Kidney capillary endothelial cell (primary cell): ENCODE data around the gene ORAI3.
A peak's percentile ranks its signal among the peaks of the same experiment; 100 is the strongest.

ENCODE experiments used
- DNase-seq: peaks from one replicate; pipeline ENCODE4 v3.0.0-alpha.2; 2018; ENCODE audit warnings: low spot score

ORAI3 gene

GRCh38 chr16:30971298-30971697 lies 22.4 kb downstream of the ORAI3 start:
- no peak for DNase-seq

- no peak for DNase-seq
Observed at GRCh38 chr16:30972872-30973271, 24.0 kb downstream of the ORAI3 start.

- no peak for DNase-seq
Observed at GRCh38 chr16:30974348-30974747, 25.5 kb downstream of the ORAI3 start.

GRCh38 chr16:30976486-30976885 lies 27.6 kb downstream of the ORAI3 start:
- no peak for DNase-seq

- no peak for DNase-seq
Observed at GRCh38 chr16:30977502-30977901, 28.6 kb downstream of the ORAI3 start.

GRCh38 chr16:30979170-30980022 lies 30.5 kb downstream of the ORAI3 start:
- no peak for DNase-seq

GRCh38 chr16:30980023-30980371 lies 31.1 kb downstream of the ORAI3 start:
- DNase-seq = no peak

GRCh38 chr16:30980434-30980833 lies 31.6 kb downstream of the ORAI3 start:
- no peak for DNase-seq

GRCh38 chr16:30980959-30981358 lies 32.1 kb downstream of the ORAI3 start:
- DNase-seq = no peak

- DNase-seq = no peak
Observed at GRCh38 chr16:30982548-30983288, 33.9 kb downstream of the ORAI3 start.

GRCh38 chr16:30983289-30983889 lies 34.5 kb downstream of the ORAI3 start:
- DNase-seq = no peak

GRCh38 chr16:30983898-30984610 lies 35.2 kb downstream of the ORAI3 start:
- no peak for DNase-seq

GRCh38 chr16:30984669-30985400 lies 36.0 kb downstream of the ORAI3 start, which contains the start of gene HSD3B7:
TSS of gene HSD3B7 (plus strand) at chr16:30985207. CDS start at chr16:30985659, 452 bp downstream.
- peak; percentile 73 for DNase-seq

GRCh38 chr16:30985401-30986128 lies 36.7 kb downstream of the ORAI3 start:
- DNase-seq = no peak

- DNase-seq = no peak
Observed at GRCh38 chr16:30986129-30986991, 37.5 kb downstream of the ORAI3 start.

GRCh38 chr16:30987581-30988190 lies 38.8 kb downstream of the ORAI3 start:
- no peak for DNase-seq

- no peak for DNase-seq
Observed at GRCh38 chr16:30989469-30990047, 40.7 kb downstream of the ORAI3 start.

GRCh38 chr16:30990105-30990504 lies 41.2 kb downstream of the ORAI3 start:
- DNase-seq = no peak

GRCh38 chr16:30991052-30991451 lies 42.2 kb downstream of the ORAI3 start:
- DNase-seq = no peak
